ENCODE results near the gene DEFB128. TPM values are rescaled to one million over a fixed set of nuclear protein-coding genes. Genes with fewer than 3 reads are reported as not detected.
"Not testable (repeated sequence)": the region's sequence is repeated elsewhere in the genome, so short reads cannot be mapped to it uniquely, and the experiment has no call there.

The DEFB128 gene
- total and polyA plus RNA-seq, 4 donors: not detected

DNA sequence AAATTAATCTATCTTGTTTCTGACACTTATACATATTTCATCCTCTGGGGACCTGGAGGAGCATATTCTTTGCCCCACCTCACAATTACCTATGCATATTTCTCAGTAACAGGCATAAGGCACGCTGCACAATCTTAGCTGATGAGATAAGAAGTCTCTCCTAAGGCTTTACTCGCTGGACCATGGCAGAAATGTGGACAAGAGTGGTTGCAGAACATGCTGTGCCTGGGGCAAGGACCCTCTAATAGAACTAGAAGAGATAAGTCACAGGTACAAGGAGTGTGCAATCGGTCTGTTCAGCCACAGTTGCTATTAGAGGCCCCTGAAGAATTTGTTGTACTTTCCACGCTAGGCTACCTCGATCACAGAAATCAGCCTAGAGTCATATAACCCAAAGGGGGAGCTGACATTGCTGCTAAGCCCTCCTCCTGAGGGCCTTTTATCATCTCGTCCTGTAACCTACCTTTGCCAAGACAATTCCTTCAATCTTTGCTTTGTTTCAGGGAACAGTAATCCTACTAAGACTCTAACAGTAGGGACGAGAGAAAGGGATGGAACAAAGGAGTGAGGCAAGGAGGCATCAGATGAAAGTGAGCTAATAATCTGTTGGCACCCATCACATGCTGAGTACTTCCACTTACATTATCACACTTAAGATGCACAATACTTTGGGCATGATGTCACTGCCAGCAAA is 21.4 kb upstream of the DEFB128 start:
- 54% methylated on average over 7 of the region's 7 CpGs for WGBS
- H3K9me3 ChIP-seq (ENCODE audit: control insufficient read depth in 4 of 4, low read length in 3 of 4): no peaks in the 10 kb centered on the region
- H3K4me1 ChIP-seq (ENCODE audit: control insufficient read depth in 4 of 4, insufficient read depth in 4 of 4, low read length in 3 of 4): no peaks in the 10 kb centered on the region
- H3K27ac ChIP-seq (ENCODE audit: low read depth in 1 of 2, low read length in 2 of 2): no peak overlapping the region
- H3K4me3 ChIP-seq (ENCODE audit: low read depth in 1 of 3, low read length in 3 of 3): no peak overlapping the region
- no peak for DNase-seq (ENCODE audit: low spot score)
- no peak overlapping the region for H3K9ac ChIP-seq (ENCODE audit: low read depth in 1 of 2, low read length in 2 of 2)
- H3K27me3 ChIP-seq (ENCODE audit: control insufficient read depth in 4 of 4, insufficient read depth in 4 of 4, low read length in 3 of 4): no peaks in the 10 kb centered on the region
- no peaks in the 10 kb centered on the region for H3K36me3 ChIP-seq (ENCODE audit: control insufficient read depth in 4 of 4, insufficient read depth in 3 of 4, low read depth in 1 of 4, low read length in 3 of 4)
- TF ChIP-seq YY1 (IDR thresholded peaks at IDR 0.05): no peak
- TF ChIP-seq HNF4G (IDR thresholded peaks at IDR 0.05): no peak
- no peak for TF ChIP-seq EGR1 (IDR thresholded peaks at IDR 0.05; ENCODE audit: low read depth in 2 of 2)
- TF ChIP-seq, protein P1, sequence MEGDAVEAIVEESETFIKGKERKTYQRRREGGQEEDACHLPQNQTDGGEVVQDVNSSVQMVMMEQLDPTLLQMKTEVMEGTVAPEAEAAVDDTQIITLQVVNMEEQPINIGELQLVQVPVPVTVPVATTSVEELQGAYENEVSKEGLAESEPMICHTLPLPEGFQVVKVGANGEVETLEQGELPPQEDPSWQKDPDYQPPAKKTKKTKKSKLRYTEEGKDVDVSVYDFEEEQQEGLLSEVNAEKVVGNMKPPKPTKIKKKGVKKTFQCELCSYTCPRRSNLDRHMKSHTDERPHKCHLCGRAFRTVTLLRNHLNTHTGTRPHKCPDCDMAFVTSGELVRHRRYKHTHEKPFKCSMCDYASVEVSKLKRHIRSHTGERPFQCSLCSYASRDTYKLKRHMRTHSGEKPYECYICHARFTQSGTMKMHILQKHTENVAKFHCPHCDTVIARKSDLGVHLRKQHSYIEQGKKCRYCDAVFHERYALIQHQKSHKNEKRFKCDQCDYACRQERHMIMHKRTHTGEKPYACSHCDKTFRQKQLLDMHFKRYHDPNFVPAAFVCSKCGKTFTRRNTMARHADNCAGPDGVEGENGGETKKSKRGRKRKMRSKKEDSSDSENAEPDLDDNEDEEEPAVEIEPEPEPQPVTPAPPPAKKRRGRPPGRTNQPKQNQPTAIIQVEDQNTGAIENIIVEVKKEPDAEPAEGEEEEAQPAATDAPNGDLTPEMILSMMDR (IDR thresholded peaks at IDR 0.05; ENCODE audit: low read depth, low read length, missing input control): no peak
- TF ChIP-seq, protein P2, sequence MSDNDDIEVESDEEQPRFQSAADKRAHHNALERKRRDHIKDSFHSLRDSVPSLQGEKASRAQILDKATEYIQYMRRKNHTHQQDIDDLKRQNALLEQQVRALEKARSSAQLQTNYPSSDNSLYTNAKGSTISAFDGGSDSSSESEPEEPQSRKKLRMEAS (IDR thresholded peaks at IDR 0.05): no peak
- TF ChIP-seq FOXA2 (IDR thresholded peaks at IDR 0.05): no peak
- no peak for TF ChIP-seq HNF4A (conservative IDR thresholded peaks at IDR 0.05)
- TF ChIP-seq TAF1 (conservative IDR thresholded peaks at IDR 0.05): no peak
- TF ChIP-seq, protein P3, sequence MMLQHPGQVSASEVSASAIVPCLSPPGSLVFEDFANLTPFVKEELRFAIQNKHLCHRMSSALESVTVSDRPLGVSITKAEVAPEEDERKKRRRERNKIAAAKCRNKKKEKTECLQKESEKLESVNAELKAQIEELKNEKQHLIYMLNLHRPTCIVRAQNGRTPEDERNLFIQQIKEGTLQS (IDR thresholded peaks at IDR 0.05): no peak
- TF ChIP-seq RXRA (IDR thresholded peaks at IDR 0.05): no peak
- no peak for TF ChIP-seq RAD21 (IDR thresholded peaks at IDR 0.05)
- TF ChIP-seq, protein P4, sequence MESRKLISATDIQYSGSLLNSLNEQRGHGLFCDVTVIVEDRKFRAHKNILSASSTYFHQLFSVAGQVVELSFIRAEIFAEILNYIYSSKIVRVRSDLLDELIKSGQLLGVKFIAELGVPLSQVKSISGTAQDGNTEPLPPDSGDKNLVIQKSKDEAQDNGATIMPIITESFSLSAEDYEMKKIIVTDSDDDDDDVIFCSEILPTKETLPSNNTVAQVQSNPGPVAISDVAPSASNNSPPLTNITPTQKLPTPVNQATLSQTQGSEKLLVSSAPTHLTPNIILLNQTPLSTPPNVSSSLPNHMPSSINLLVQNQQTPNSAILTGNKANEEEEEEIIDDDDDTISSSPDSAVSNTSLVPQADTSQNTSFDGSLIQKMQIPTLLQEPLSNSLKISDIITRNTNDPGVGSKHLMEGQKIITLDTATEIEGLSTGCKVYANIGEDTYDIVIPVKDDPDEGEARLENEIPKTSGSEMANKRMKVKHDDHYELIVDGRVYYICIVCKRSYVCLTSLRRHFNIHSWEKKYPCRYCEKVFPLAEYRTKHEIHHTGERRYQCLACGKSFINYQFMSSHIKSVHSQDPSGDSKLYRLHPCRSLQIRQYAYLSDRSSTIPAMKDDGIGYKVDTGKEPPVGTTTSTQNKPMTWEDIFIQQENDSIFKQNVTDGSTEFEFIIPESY (IDR thresholded peaks at IDR 0.05): no peak
- no peak for TF ChIP-seq SP1 (IDR thresholded peaks at IDR 0.05)
- no peak for TF ChIP-seq NR2F2 (IDR thresholded peaks at IDR 0.05)

DNA sequence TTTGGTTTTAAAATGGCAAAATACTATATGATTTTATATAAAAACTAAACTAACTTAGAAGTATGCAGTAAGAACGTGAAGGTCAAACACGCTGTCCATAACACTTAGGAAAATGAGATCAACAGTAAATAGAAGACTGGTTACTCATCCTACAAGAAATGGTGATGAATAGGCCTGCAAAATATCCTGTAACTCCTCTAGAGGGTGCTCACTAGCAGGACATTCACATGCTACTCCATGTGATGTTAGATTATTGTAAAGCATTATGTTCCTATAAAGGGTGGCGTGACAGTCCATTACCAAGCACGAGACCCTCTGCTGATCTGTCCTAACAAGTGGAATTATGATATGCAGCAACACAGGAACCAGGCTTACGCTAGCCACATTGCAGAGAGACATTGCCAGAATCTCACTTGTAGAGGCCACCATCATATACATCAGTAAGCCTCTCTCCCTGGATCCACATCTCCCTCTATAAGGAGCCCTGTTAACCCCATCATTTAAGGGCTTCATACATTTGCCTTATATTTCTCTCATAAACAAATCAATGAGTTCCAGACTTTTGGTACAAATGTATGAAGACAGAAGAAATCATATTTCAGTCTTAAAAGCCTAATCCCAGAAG is 19.5 kb upstream of the DEFB128 start:
- 25% methylated on average over 5 of the region's 5 CpGs for WGBS

DNA sequence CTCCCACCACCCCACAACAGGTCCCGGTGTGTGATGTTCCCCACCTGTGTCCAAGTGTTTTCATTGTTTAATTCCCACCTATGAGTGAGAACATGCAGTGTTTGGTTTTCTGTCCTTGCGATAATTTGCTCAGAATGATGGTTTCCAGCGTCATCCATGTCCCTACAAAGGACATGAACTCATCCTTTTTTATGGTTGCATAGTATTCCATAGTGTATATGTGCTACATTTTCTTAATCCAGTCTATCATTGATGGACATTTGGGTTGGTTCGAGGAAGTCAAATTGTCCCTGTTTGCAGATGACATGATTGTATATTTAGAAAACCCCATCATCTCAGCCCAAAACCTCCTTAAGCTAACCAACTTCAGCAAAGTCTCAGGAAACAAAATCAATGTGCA is 14.1 kb upstream of the DEFB128 start:
- H3K4me3 ChIP-seq (ENCODE audit: low read depth in 1 of 3, low read length in 3 of 3); H3K9me3 ChIP-seq (ENCODE audit: control insufficient read depth in 4 of 4, low read length in 3 of 4); H3K9ac ChIP-seq (ENCODE audit: low read depth in 1 of 2, low read length in 2 of 2); H3K27me3 ChIP-seq (ENCODE audit: control insufficient read depth in 4 of 4, insufficient read depth in 4 of 4, low read length in 3 of 4); H3K36me3 ChIP-seq (ENCODE audit: control insufficient read depth in 4 of 4, insufficient read depth in 3 of 4, low read depth in 1 of 4, low read length in 3 of 4); DNase-seq (ENCODE audit: low spot score); H3K4me1 ChIP-seq (ENCODE audit: control insufficient read depth in 4 of 4, insufficient read depth in 4 of 4, low read length in 3 of 4); H3K27ac ChIP-seq (ENCODE audit: low read depth in 1 of 2, low read length in 2 of 2): not testable (repeated sequence)
- 67% methylated on average over 4 of the region's 4 CpGs for WGBS

More for the DNA sequence above, 19.5 kb upstream of the DEFB128 start:
- no peaks in the 10 kb centered on the region for H3K4me1 ChIP-seq (ENCODE audit: control insufficient read depth in 4 of 4, insufficient read depth in 4 of 4, low read length in 3 of 4)
- no peak overlapping the region for H3K4me3 ChIP-seq (ENCODE audit: low read depth in 1 of 3, low read length in 3 of 3)
- H3K36me3 ChIP-seq (ENCODE audit: control insufficient read depth in 4 of 4, insufficient read depth in 3 of 4, low read depth in 1 of 4, low read length in 3 of 4): no peaks in the 10 kb centered on the region
- H3K9ac ChIP-seq (ENCODE audit: low read depth in 1 of 2, low read length in 2 of 2): no peak overlapping the region
- DNase-seq (ENCODE audit: low spot score): no peak
- TF ChIP-seq, protein P4 (IDR thresholded peaks at IDR 0.05): no peak
- TF ChIP-seq RAD21 (IDR thresholded peaks at IDR 0.05): peak; percentile 84 to 88
- TF ChIP-seq, protein P1 (IDR thresholded peaks at IDR 0.05; ENCODE audit: low read depth, low read length, missing input control): peak; percentile 64
- no peak for TF ChIP-seq EGR1 (IDR thresholded peaks at IDR 0.05; ENCODE audit: low read depth in 2 of 2)
- TF ChIP-seq SP1 (IDR thresholded peaks at IDR 0.05): no peak
- no peak overlapping the region for H3K27ac ChIP-seq (ENCODE audit: low read depth in 1 of 2, low read length in 2 of 2)
- no peaks in the 10 kb centered on the region for H3K27me3 ChIP-seq (ENCODE audit: control insufficient read depth in 4 of 4, insufficient read depth in 4 of 4, low read length in 3 of 4)
- no peaks in the 10 kb centered on the region for H3K9me3 ChIP-seq (ENCODE audit: control insufficient read depth in 4 of 4, low read length in 3 of 4)
